Activated naive CD4-positive, alpha-beta T cell treated with anti-CD3 and anti-CD28 coated beads, Interleukin-2, amount 50 U/mL, for 16 hours (primary cell): ENCODE data around the gene EXT2.

Experiments used
- DNase-seq: peaks from one replicate; pipeline ENCODE4 v3.0.0-alpha.2; 2020

The EXT2 gene

GRCh38 chr11:44174842-44175241 lies 79.4 kb downstream of the EXT2 start:
- no peak for DNase-seq

- DNase-seq = no peak
Measured at GRCh38 chr11:44176546-44177213, 81.2 kb downstream of the EXT2 start.

GRCh38 chr11:44177905-44178304 lies 82.4 kb downstream of the EXT2 start:
- no peak for DNase-seq

GRCh38 chr11:44178381-44178780 lies 82.9 kb downstream of the EXT2 start:
- DNase-seq = no peak

GRCh38 chr11:44179173-44179572 lies 83.7 kb downstream of the EXT2 start:
- no peak for DNase-seq

GRCh38 chr11:44180107-44180506 lies 84.6 kb downstream of the EXT2 start:
- DNase-seq = no peak

- no peak for DNase-seq
Measured at GRCh38 chr11:44185522-44185921, 90.0 kb downstream of the EXT2 start.

- no peak for DNase-seq
Measured at GRCh38 chr11:44186321-44186930, 90.9 kb downstream of the EXT2 start.

GRCh38 chr11:44188643-44189042 lies 93.2 kb downstream of the EXT2 start:
- DNase-seq = no peak

GRCh38 chr11:44189986-44190882 lies 94.8 kb downstream of the EXT2 start:
- no peak for DNase-seq

GRCh38 chr11:44190883-44191230 lies 95.4 kb downstream of the EXT2 start:
- DNase-seq = no peak

GRCh38 chr11:44191322-44192016 lies 96.0 kb downstream of the EXT2 start:
- no peak for DNase-seq

GRCh38 chr11:44192017-44192385 lies 96.5 kb downstream of the EXT2 start:
- no peak for DNase-seq

- no peak for DNase-seq
Measured at GRCh38 chr11:44192462-44193100, 97.1 kb downstream of the EXT2 start.

GRCh38 chr11:44193856-44194255 lies 98.4 kb downstream of the EXT2 start:
- no peak for DNase-seq

GRCh38 chr11:44198146-44198724 lies 102.8 kb downstream of the EXT2 start:
- DNase-seq = no peak

- no peak for DNase-seq
Measured at GRCh38 chr11:44199298-44199697, 103.8 kb downstream of the EXT2 start.

- no peak for DNase-seq
Measured at GRCh38 chr11:44199816-44200215, 104.3 kb downstream of the EXT2 start.

GRCh38 chr11:44203270-44204043 lies 108.0 kb downstream of the EXT2 start:
- no peak for DNase-seq

- no peak for DNase-seq
Measured at GRCh38 chr11:44205352-44205751, 109.9 kb downstream of the EXT2 start.

GRCh38 chr11:44205836-44206235 lies 110.4 kb downstream of the EXT2 start:
- DNase-seq = no peak

- no peak for DNase-seq
Measured at GRCh38 chr11:44207292-44207691, 111.8 kb downstream of the EXT2 start.
